SHP77 (cell line): ENCODE data around the gene S100PBP.
"Not testable (repeated sequence)": the region's sequence is repeated elsewhere in the genome, so short reads cannot be mapped to it uniquely, and the experiment has no call there.

Experiments used
- DNase-seq, 2 experiments: peaks; one replicate each; lab custom pipeline; 2025; lab: John Stamatoyannopoulos, UW

Gene S100PBP

DNA sequence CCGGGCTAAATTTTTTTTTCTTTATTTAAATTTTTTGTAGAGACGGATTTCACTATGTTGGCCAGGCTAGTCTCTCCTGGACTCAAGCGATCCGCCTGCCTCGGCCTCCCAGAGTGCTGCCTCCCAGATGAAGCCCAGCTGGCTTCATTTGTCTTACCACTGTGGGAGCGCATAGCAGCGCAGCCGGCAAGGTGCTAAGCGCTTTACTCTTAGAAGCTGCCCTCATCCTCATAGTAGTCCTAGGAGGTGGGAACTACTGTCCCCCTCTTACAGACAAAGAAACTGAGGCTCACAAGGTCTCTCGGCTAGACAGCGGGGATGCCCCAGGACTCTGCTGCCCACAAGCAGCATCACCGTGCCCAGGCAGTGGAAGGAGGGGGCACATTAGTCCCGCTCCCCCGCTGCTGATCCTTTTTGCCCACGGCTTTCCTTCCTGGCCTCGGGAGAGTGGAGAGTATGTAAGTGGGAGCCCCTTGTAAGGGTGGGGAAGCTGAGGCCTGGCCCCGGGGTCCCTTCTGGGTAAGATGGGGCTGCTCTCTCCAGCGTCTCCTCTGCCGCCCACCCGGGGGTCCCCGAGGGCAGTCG is 83.0 kb downstream of the S100PBP start:
- DNase-seq = no peak

DNA sequence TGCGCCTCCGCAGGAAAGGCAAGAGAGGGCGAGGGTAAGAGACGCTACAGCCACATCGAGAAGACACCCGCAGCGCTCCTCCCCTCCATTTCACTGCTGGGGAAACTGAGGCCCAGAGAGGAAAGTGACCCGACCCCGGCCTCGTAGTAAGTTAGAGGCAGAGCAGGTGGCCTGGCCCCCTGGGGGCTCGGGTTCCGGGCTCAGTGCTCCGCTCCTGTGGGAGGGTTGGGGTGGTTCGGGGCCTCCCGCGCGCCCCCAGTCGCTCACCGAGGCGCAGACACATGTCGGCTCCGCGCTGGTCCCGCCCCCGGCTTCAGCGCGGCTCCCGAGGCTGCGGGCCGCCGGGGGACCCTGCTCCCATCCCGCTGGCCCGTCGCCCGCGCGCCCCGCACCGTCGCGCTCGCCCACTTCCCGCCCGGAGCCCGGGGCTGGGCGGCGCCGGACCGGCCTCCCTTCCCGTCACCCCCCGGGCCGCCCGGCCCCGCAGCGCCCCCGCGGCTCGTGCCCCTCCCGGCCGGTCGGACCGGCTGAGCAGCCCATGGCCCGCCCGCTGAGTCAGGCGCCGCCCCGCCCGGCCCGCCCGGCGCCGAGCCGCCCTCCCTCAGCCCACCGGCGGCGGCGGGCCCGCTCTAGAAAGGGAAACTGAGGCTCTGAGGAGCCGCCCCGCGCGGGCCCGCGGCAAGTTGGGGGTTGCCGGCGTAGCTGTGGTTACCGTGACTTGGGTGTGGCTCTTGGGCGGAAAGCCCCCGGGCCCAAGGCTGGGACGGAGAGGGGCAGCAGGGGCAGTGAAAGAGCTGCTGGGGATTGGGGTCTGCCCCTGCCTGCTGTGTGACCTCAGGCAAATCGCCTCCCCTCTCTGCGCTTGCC is 83.7 kb downstream of the S100PBP start, which contains the start of gene TMEM54:
Gene TMEM54 (minus strand): TSS at position 434 of the 867 bp plus-strand sequence. CDS start 151 bp downstream, at position 283.
- DNase-seq = no peak

DNA sequence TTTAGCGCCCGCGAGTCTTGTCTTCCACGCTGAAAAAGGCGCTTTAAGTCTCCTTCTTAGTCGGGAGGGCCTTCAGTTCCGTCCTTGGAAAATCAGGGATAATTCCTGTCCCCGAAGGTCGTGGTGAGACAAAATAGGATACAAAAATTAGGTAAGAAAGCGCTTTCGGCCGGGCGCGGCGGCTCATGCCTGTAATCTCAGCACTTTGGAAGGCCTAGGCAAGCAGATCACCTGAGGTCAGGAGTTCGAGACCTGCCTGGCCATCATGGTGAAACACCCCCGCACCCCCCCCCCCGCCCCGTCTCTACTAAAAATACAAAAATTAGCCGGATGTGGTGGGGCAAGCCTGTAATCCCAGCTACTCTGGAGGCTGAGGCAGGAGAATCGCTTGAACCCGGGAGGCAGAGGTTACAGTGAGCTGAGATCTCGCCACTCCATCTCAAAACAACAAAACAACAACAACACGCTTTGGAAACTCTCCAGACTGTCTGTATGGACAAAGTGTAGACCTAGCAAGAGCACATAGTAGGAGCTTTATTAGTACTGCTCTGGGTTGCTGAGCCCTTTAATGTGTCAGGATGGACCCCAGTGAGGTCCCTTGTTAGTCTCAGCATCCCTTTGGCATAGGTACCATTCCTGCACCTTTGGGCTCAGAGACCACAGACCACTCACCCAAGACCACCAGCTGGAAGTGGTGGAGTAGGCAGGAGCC is 84.5 kb downstream of the S100PBP start:
- no peak for DNase-seq

DNA sequence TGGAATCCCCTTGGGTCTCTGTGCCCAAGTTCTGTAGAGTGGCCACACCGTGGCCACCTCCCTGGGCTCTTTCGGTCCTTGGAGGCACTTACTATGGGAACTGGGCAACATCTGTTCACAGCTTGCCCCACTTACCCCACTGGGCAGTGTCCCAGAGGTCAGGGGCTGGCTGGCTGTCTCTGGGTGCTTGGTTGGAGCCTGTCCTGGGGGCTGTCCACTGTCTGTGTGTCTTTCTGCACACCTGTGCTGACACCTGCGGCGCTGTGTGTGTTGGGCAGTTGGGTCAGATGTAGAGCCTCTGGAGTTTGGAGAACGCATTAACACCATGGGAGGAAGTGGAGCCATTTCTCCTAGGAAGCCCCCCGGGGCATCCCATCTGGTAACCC is 85.1 kb downstream of the S100PBP start:
- no peak for DNase-seq

DNA sequence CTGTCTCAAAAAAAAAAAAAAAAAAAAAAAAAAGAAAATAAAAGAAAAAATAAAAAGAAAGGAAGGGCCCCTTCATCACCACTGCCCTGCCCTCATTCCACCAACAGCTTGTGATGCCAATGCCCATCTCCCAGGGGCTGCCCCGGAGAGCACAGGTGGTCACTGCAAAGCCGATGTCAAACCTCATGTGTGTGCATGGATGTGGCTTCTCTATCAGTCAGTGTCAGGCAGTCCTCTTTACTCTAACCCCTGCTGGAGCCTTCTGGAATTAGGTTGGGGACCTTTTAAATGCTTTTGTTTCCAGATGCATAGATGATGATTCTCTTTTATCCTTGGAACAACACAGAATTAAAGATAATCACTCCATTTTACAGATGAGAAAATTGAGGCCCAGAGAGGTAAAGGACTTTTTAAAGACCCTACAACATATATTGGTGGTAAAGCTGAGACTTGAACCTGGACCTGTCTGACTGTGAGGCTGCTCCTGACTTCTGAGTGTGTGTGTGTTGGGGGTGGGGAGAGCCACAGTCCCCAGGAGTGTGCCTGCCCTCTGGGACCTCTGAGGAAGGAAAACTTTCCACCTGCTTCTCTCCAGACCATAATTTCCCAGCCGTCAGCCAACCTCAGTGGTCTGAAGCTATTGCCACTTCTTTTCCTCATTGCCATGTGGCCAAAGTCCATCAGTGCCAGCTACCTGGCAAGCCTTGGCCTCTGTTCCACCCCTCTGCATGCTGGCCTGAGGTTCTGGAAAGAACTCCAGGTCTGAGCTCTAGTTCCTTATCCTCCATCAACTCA is 86.7 kb downstream of the S100PBP start:
- DNase-seq = no peak

DNA sequence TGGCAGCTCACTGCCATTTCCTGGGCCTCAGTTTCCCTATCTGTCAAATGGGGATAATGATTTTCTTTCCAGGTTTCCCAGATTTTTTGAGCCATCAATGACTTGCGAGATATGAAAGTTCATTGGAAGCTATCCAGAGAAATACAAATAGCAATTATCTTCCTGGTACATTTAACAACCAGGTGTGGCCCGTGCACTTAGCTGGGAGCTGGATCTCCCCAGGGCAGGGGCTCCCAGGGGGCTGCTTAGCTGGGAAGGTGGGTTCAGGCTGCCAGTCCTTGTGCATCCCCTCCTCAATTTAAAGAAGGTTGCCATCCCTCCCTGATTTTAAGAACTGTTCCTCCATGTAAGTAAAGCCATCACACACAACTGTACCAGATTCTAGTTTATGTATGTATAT is 87.3 kb downstream of the S100PBP start:
- no peak for DNase-seq

DNA sequence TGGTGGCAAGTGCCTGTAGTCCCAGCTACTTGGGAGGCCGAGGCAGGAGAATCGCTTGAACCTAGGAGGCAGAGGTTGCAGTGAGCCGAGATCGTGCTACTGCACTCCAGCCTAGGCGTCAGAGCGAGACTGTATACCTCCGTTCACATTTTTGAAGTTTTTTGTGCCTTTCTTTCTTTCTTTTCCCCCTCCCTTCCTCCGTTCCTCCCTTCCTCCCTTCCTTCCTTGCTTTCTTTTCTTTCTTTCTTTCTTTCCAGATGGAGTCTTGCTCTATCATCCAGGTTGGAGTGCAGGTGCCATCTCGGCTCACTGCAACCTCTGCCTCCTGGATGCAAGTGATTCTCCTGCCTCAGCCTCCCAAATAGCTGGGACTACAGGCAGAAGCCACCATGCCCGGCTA is 88.1 kb downstream of the S100PBP start:
- DNase-seq = not testable (repeated sequence)

DNA sequence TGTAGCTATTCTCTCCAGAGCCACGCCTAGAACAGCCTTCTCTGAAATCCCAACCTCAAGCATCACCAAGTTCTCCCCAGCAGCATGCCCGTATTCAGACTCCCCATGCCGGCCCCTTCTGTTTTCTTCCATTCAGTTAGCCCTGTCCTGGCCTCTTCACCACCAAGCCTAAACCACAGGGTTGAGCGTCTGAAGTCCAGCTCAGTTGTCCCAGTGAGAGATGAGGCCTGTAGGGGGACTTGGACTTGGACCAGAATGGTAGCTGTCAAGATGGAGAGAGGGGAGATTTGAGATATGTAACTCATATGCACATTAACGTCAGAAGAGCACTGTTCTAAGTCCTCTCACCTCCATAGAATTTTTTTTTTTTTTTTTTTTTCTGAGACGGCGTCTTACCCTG is 89.2 kb downstream of the S100PBP start:
- DNase-seq = no peak

DNA sequence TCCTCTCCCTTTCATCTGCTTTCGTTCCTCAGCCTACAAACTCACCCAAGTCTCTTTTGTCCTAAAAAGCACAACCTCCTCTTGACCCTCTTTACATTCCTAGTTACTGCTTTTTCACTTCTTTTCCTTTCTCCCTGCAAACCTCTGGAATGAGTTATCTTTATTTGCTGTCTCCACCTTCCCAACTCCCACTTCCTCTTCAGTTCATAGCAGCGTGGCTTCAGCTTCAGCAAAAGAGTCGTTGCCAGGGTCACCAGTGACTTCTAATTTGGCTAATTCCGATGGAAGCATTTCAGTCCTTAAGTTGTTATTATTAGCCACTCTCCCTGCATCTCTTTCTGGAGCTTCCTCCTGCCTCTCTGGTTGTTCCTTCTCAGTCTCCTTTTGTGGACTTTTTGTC is 90.0 kb downstream of the S100PBP start:
- DNase-seq = no peak
